Keratinocyte (primary cell): ENCODE measurements around the gene KLHL3. TPM values are rescaled to one million over a fixed set of nuclear protein-coding genes. Genes with fewer than 3 reads are reported as not detected.

Experiments used
- DNase-seq: peaks from one replicate; pipeline ENCODE4 v3.0.0-alpha.2; 2011; ENCODE audit warnings: low read depth, missing footprints, low spot score
- FAIRE-seq: peaks from 2 replicates; lab custom pipeline; 2011; peaks lifted over from hg19 to GRCh38; lab: Jason Lieb, UNC
- H2AFZ ChIP-seq: 2 replicates; pipeline ENCODE4 v1.6.0; 2012; ENCODE audit warnings: low read length, control low read depth, inconsistent platforms; ENCODE audit not compliant: control insufficient read depth
- H3K27ac ChIP-seq: 2 replicates; pipeline ENCODE4 v1.5.1; 2011; ENCODE audit warnings: low read length; ENCODE audit not compliant: control insufficient read depth, insufficient read depth
- H3K27me3 ChIP-seq: 3 replicates; pipeline ENCODE4 v1.6.0; 2011; ENCODE audit warnings: low read length; ENCODE audit not compliant: control insufficient read depth, insufficient read depth; ENCODE audit errors: extremely low read depth
- H3K36me3 ChIP-seq, 2 experiments: 2 replicates in 1 of 2; 3 replicates in 1 of 2; pipeline ENCODE4 v1.5.1; 2011; ENCODE audit warnings: low read length in 2 of 2, mild to moderate bottlenecking in 1 of 2; ENCODE audit not compliant: control insufficient read depth in 2 of 2, insufficient read depth in 2 of 2; ENCODE audit errors: extremely low read depth in 1 of 2
- H3K4me1 ChIP-seq: 3 replicates; pipeline ENCODE4 v1.5.1; 2011; ENCODE audit warnings: low read length; ENCODE audit not compliant: control insufficient read depth, insufficient read depth; ENCODE audit errors: extremely low read depth
- H3K4me2 ChIP-seq: 3 replicates; pipeline ENCODE4 v1.6.0; 2011; ENCODE audit warnings: low read depth, low read length; ENCODE audit not compliant: control insufficient read depth, insufficient read depth; ENCODE audit errors: extremely low read depth
- H3K4me3 ChIP-seq, 3 experiments: fragments of 200-600 bp in 1 of 3; sonication (generic) in 1 of 3; 2 replicates in 2 of 3; 3 replicates in 1 of 3; pipeline ENCODE4 v1.5.1; 2011 to 2016; ENCODE audit warnings: low read length in 3 of 3, mild to moderate bottlenecking in 3 of 3, control low read depth in 2 of 3, inconsistent platforms in 1 of 3, low read depth in 1 of 3, mixed read lengths in 1 of 3, mixed run types in 1 of 3, moderate library complexity in 1 of 3; ENCODE audit not compliant: control insufficient read depth in 2 of 3, insufficient read depth in 2 of 3; ENCODE audit errors: extremely low read depth in 1 of 3
- H3K79me2 ChIP-seq: 2 replicates; pipeline ENCODE4 v1.6.0; 2012; ENCODE audit warnings: low read length; ENCODE audit not compliant: control insufficient read depth, insufficient read depth
- H3K9ac ChIP-seq: 3 replicates; pipeline ENCODE4 v1.6.0; 2011; ENCODE audit warnings: low read length; ENCODE audit not compliant: control insufficient read depth, insufficient read depth; ENCODE audit errors: extremely low read depth
- H3K9me1 ChIP-seq: 3 replicates; pipeline ENCODE4 v1.6.0; 2011; ENCODE audit warnings: low read length; ENCODE audit not compliant: control insufficient read depth, insufficient read depth; ENCODE audit errors: extremely low read depth
- H3K9me3 ChIP-seq: 2 replicates; pipeline ENCODE4 v1.5.1; 2012; ENCODE audit warnings: low read depth, low read length; ENCODE audit not compliant: control insufficient read depth
- H4K20me1 ChIP-seq: 3 replicates; pipeline ENCODE4 v1.6.0; 2011; ENCODE audit warnings: low read length; ENCODE audit not compliant: control insufficient read depth, insufficient read depth; ENCODE audit errors: extremely low read depth
- CTCF ChIP-seq, 3 experiments: IDR thresholded peaks in 1 of 3; conservative IDR thresholded peaks in 1 of 3; optimal IDR thresholded peaks in 1 of 3; 2 replicates in 2 of 3; 3 replicates in 1 of 3; pipeline versions ENCODE3 to v1.5.1; 2011; ENCODE audit warnings: low read length in 3 of 3, mild to moderate bottlenecking in 3 of 3, moderate library complexity in 2 of 3, control low read depth in 1 of 3, inconsistent platforms in 1 of 3; ENCODE audit not compliant: insufficient read depth in 2 of 3; ENCODE audit errors: extremely low read depth in 1 of 3
- EZH2 ChIP-seq: IDR thresholded peaks from one replicate; pipeline ENCODE4 v1.6.1; 2012; ENCODE audit warnings: inconsistent platforms, mild to moderate bottlenecking, low read length, moderate library complexity
- dilution Hi-C: fragments of 300-500 bp; cut with MboI; formaldehyde crosslinking; loops from one replicate; pipeline ENCODE4 v1.7.0; 2020; ENCODE audit warnings: low sequenced_read_pairs; ENCODE audit not compliant: extremely low pct_ligation_motif_present
- polyA plus RNA-seq, 5 experiments: library from polyadenylated mRNA; depleted of rRNA in 3 of 5; stranded (reverse) in 3 of 5; stranded (forward) in 1 of 5; unstranded in 1 of 5; fragments of >200 nt; gene quantifications; 1 replicate in 1 of 5; 2 replicates in 3 of 5; 3 replicates in 1 of 5; pipeline versions ENCODE4 v1.2.1 to v1.2.3, GENCODE V29; 2011 to 2012; ENCODE audit warnings: missing spikeins in 2 of 5, low read depth in 1 of 5, low replicate concordance in 1 of 5

Gene KLHL3
- polyA plus RNA-seq, 1 donor (not counting 4 experiments of a cell fraction or from before 2014, with no cell fraction given) = 2.5 TPM

GRCh38 chr5:137660349-137660817 is 75.5 kb downstream of the KLHL3 start:
- dilution Hi-C loops = no loop called here
- H4K20me1 ChIP-seq = no peaks in the 10 kb centered on the region
- H3K9me3 ChIP-seq = no peaks in the 10 kb centered on the region
- no peak for TF ChIP-seq EZH2
- peak; percentile 78 to 87 (median 85) for TF ChIP-seq CTCF (optimal IDR thresholded peaks at IDR 0.05 in 1 of 3, IDR thresholded peaks at IDR 0.05 in 1 of 3, conservative IDR thresholded peaks at IDR 0.05 in 1 of 3; ENCODE audit: extremely low read depth in 1 of 3, insufficient read depth in 2 of 3, low read length in 3 of 3)
- H3K4me3 ChIP-seq = no peak overlapping the region
- no peaks in the 10 kb centered on the region for H3K79me2 ChIP-seq
- H3K4me1 ChIP-seq = no peaks in the 10 kb centered on the region
- H3K4me2 ChIP-seq = no peak overlapping the region
- H2AFZ ChIP-seq = no peak overlapping the region
- H3K9me1 ChIP-seq = no peaks in the 10 kb centered on the region
- DNase-seq = peak; percentile 36
- FAIRE-seq = peak; percentile 83
- no peaks in the 10 kb centered on the region for H3K27me3 ChIP-seq
- no peaks in the 10 kb centered on the region for H3K36me3 ChIP-seq
- no peak overlapping the region for H3K27ac ChIP-seq
- no peak overlapping the region for H3K9ac ChIP-seq

GRCh38 chr5:137659209-137659608 is 76.7 kb downstream of the KLHL3 start:
- H3K9me3 ChIP-seq = no peaks in the 10 kb centered on the region
- H3K9ac ChIP-seq = no peak overlapping the region
- no peaks in the 10 kb centered on the region for H3K36me3 ChIP-seq
- H2AFZ ChIP-seq = no peak overlapping the region
- no peak overlapping the region for H3K4me2 ChIP-seq
- no peaks in the 10 kb centered on the region for H3K79me2 ChIP-seq
- H3K27me3 ChIP-seq = no peaks in the 10 kb centered on the region
- no peak overlapping the region for H3K4me3 ChIP-seq
- H4K20me1 ChIP-seq = no peaks in the 10 kb centered on the region
- no peaks in the 10 kb centered on the region for H3K9me1 ChIP-seq
- H3K27ac ChIP-seq = no peak overlapping the region
- FAIRE-seq (no peak), DNase-seq (no peak)
- dilution Hi-C loops = no loop called here
- TF ChIP-seq EZH2 (no peak), CTCF (optimal IDR thresholded peaks at IDR 0.05 in 1 of 3, IDR thresholded peaks at IDR 0.05 in 1 of 3, conservative IDR thresholded peaks at IDR 0.05 in 1 of 3; ENCODE audit: extremely low read depth in 1 of 3, insufficient read depth in 2 of 3, low read length in 3 of 3) (no peak)
- no peaks in the 10 kb centered on the region for H3K4me1 ChIP-seq
